GM19467 (cell line): Measurements from ENCODE around the gene UBE2O.

Source experiments
- ATAC-seq: cut with Tn5 transposase; IDR thresholded peaks from one replicate; pipeline ENCODE4 v1.9.1; 2021; ENCODE audit warnings: mild to moderate bottlenecking, moderate library complexity; ENCODE audit not compliant: unreplicated experiment

Gene UBE2O

GRCh38 chr17:76452660-76453430, at the start of gene UBE2O:
Gene UBE2O (minus strand): TSS chr17:76453152. CDS start chr17:76453141, 11 bp downstream.
- ATAC-seq: peak; percentile 86

DNA sequence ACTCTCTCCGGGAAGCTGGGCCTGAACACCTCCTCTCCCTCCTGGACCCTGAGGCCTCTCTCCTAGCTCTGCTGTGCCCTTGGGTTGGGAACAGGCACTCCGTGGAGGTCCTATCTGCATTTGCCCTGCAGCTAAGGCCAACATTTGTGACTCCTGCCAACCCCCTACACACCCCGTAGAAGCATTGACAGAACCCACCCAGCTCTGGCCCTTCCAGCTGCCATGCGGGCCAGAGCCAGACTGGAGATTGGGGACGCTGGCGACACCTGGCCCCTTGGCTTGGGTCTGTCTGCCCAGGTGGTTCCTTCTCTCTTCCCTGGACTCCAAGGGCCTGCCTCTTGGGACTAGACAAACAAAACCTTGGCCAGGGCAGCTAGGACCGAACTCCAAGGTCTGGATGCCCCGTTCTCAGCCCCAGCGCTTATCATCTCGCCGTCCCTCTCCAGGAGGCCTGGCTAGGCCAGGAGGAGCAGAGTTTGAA, 48.9 kb upstream of the UBE2O start:
- no peak for ATAC-seq

- ATAC-seq: peak; percentile 60
Measured at GRCh38 chr17:76501018-76501826, 48.3 kb upstream of the UBE2O start, which contains the start of gene RHBDF2. Gene RHBDF2 (minus strand): TSS chr17:76501423. CDS start chr17:76481524, 19,899 bp downstream.

DNA sequence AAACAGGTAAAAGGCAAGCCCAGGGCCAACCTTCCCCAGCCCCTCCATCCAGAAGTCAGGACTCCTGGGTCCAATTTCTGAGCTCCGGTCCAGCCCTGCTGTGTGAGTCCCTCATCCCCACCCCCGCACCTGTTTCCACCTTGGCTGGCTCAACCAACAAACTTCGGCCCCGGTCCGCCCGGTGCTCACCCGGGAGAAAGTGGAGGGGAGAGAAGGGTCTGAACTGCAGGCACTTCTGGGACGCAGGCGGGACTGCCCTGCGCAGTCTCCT, 47.7 kb upstream of the UBE2O start:
- ATAC-seq: no peak

- ATAC-seq: no peak
Measured at GRCh38 chr17:76500074-76500746, 47.3 kb upstream of the UBE2O start.

- ATAC-seq: no peak
Measured at GRCh38 chr17:76499267-76499667, 46.3 kb upstream of the UBE2O start.

GRCh38 chr17:76498876-76499251, 45.9 kb upstream of the UBE2O start:
- ATAC-seq: no peak

DNA sequence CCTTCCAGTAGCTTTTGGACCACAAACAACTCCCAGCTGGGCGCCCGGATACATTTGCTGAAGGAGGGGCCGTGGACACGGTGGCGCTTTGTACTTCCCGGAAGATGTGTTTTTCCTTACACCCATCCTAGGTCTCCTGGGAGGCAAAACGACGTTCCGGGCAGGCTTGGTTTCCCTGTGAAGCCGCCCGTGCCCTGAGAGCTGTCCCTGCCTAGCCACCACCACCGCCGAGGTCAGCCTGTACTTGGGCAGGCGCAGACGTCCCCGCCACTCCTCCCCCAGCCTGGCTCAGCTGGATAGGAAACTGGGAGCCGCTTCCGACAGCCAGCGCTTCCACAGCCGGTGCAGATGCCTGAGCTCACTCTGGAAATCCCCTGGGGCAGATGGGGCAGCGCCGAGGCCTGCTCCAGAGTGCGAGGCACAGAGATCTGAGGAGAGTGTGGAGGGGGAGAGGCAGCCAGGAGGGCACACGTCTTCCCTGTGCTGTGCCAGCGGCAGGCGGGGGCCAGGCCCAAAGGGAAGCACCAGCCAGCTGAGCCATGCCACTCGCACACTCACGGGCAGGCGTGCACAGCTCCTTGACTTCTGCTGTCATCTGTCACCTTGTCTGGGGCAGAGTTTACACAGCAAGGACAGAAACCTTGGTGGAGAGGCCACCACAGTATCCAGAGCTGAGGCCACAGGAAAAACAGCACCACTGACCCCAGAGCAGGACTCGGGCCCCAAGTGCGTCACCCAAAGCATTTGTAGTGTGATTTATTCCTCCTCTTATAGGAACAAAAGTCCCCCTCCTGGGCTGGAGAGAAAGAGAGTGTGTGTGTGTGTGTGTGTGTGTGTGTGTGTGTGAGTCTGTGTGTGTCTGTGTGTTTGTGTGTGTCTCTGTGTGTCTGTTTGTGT, 45.3 kb upstream of the UBE2O start:
- ATAC-seq: no peak

GRCh38 chr17:76497699-76497978, 44.7 kb upstream of the UBE2O start:
- ATAC-seq: no peak

- ATAC-seq: no peak
Measured at GRCh38 chr17:76496464-76496863, 43.5 kb upstream of the UBE2O start.

DNA sequence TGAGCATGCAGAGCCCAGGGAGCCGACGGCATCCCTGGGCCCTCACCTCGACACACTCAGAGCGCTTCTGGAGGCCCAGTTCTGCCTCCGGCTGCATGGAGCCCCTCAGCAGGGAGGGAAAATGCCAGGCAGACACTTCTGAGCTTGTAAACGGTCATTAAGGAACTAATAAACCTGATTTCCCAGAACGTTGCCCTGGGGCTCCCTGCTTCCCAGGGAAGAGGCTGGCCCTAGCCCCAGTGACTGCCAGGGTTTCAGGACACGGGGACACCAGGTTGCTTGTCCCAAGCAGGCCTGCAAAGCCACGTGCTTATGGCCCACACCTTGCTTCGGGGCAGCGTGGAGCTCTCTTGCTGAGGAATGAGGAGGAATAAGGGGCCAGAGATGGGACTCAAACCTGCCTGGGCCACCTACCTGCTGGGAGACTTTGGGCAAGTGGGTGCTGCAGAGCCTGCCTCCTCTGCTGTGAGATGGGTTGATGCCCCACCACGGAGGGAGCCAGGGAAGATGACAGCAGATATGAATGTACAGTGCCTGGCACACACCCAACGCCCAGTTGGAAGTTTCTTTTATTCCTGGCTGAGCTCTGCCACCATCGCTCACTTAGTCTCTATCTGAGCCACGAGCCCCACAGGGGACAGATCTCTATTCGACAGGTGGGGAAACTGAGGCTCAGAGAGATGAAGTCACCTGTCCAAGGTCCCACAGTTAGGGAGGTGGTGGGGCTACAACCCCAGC, 42.9 kb upstream of the UBE2O start:
- no peak for ATAC-seq

DNA sequence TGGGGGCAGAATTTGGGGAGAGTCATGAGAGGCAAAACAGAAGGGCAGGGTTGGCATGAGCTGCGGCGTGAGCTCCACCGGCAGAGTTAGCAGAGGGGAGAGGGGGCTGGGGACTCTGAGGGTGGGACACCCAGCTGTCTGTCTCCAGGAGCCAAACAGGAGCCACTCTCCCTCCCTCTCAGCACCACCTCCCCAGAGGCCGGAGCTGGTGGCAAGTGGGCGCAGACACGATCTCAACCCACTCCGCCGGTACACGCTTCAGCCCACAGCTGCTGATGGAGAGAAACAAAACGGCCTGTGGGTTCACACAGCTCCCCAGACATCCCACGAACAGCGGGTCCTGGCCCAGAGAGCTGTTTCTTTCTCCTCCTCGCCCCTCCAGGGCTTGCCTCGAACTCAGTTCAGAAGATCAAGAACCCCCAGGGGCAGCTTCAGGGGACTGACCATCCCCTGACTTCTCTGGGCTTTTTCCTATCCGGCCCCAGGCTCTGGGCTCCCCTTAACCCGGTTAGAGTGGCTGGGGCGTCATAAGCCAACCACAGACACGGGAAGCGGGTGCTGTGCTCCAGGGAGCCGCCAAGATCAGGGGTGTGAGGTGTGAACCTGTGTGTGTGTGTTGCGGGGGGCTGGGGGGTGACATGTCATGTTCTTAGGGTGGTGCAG, 40.7 kb upstream of the UBE2O start:
- ATAC-seq: peak; percentile 13

GRCh38 chr17:76492989-76493501, 40.1 kb upstream of the UBE2O start:
- peak; percentile 45 for ATAC-seq

DNA sequence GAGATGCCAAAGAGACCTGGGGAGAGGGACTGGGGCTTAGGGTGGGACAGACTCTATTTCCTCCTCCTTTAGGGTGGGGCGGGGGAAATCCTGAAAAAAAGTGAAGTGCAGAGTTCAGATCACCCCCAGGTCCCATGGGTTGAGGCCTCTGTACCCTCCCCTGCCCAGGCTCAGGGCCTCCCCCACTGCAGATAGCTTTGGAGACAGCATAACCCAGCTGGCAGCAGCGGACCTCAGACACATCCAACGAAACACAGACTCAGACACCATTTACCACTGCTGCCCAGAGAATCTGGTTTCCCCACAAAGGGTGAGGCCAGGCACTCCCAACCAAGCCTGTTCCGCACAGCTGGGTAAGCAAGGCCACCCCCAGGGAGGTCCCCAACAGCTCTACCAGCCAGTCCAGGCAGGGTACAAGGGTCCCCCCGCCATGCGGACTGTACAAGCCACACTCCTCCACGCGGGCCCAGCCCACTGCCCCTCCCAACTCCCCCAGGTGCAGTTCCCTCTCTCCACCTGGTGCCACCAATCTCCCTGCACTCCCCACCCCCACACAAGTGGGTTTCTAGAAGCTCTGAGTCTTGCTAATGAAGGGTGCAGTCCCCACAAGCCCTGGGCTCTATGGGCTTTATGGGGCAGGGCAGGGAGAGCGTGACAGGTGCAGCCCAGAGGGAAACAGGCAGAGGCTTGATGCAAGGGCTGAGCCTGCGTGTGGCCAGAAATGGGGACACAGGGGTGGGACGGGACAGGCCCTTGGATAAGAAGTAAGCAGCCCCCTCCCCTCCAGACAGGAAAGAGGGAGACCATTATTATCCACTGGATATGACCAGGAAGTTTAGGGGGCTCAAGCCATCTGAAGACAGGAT, 39.4 kb upstream of the UBE2O start:
- ATAC-seq: peak; percentile 27

DNA sequence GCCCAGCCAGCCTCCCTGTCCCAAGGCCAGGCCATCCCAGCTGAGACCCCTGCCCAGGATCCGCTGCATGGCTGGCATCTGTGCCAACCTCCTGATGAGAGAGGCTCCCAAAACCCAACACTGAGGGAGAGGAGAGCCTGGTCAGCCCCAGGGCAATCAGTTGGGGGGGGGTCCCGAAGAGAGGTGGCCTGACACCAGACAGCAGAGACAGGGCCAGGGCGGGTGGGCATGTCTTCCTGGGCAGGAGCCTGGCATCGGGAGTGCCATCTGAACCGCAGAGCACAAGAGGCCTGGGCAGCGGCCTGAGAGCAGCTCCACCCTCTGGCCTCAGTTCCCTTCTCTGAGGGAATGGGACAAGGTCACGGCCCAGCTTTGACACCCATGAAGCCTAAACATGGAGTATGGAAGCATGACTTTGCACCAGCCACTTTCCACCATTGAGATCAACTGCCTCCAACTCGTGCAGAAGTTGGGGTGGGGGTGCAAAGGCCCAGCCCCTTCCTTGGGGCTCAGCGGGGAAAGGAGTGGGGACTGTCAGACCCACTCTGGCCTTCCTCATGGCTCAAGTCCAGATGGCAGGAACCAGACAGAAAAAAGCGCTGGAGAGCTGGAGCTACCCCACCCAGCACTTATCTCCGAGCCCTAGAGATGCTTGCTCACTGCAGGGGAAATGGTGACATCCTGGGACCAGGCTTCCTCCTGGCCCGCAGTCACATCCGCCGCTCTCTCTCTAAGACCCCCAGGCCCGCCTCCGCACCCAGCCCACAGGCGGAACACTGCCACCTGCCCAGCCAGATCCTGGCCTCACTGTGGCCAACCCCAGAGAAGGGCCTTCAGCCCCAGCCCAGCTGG, 38.5 kb upstream of the UBE2O start:
- ATAC-seq: no peak

- no peak for ATAC-seq
Measured at GRCh38 chr17:76490112-76490710, 37.3 kb upstream of the UBE2O start.
